ENCODE measurements around the gene LIPA.

DNA sequence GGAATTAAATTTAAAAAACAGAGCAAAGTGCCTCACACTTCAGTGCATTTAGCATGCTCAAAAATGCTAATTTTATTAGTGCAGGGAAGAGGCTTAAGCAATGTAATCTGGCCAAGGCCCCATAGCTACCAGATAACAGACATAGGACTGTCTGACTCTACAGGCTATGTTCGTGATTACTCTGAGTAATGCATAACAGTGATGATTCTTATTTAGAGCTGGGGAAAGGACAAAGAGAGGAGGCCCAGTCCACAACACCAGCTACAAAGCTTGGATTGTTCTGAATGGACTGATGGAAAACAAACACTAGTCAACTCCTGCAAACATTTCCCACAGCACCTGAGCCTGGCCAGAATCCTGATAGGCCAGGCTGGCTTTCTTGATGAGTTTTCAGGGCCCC, 36.1 kb downstream of the LIPA start:
- no peak for TF ChIP-seq EZH2 (IDR thresholded peaks at IDR 0.05; ENCODE audit: insufficient read depth, low read length)
- TF ChIP-seq, protein P1, sequence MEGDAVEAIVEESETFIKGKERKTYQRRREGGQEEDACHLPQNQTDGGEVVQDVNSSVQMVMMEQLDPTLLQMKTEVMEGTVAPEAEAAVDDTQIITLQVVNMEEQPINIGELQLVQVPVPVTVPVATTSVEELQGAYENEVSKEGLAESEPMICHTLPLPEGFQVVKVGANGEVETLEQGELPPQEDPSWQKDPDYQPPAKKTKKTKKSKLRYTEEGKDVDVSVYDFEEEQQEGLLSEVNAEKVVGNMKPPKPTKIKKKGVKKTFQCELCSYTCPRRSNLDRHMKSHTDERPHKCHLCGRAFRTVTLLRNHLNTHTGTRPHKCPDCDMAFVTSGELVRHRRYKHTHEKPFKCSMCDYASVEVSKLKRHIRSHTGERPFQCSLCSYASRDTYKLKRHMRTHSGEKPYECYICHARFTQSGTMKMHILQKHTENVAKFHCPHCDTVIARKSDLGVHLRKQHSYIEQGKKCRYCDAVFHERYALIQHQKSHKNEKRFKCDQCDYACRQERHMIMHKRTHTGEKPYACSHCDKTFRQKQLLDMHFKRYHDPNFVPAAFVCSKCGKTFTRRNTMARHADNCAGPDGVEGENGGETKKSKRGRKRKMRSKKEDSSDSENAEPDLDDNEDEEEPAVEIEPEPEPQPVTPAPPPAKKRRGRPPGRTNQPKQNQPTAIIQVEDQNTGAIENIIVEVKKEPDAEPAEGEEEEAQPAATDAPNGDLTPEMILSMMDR (IDR thresholded peaks at IDR 0.05; ENCODE audit: insufficient read depth, low read depth, low read length) = no peak

Measured in astrocyte (in vitro differentiated cells and primary cell).